Measurements from ENCODE around the gene SLC41A2.

GRCh38 chr12:104960464-104960863 lies 2.4 kb upstream of the SLC41A2 start:
- TF ChIP-seq CTCF (IDR thresholded peaks at IDR 0.05; ENCODE audit: low read depth, low read length, poor library complexity, severe bottlenecking) = no peak
- no peak for TF ChIP-seq EZH2phosphoT487 (IDR thresholded peaks at IDR 0.05; ENCODE audit: borderline replicate concordance, low read length)
